Eye (tissue), 1 donor: ENCODE results near the gene FAXDC2.
A peak's percentile ranks its signal among the peaks of the same experiment; 100 is the strongest.

Source experiments
- DNase-seq: peaks from one replicate; pipeline ENCODE4 v3.0.0-alpha.2; 2015

FAXDC2 gene

DNA sequence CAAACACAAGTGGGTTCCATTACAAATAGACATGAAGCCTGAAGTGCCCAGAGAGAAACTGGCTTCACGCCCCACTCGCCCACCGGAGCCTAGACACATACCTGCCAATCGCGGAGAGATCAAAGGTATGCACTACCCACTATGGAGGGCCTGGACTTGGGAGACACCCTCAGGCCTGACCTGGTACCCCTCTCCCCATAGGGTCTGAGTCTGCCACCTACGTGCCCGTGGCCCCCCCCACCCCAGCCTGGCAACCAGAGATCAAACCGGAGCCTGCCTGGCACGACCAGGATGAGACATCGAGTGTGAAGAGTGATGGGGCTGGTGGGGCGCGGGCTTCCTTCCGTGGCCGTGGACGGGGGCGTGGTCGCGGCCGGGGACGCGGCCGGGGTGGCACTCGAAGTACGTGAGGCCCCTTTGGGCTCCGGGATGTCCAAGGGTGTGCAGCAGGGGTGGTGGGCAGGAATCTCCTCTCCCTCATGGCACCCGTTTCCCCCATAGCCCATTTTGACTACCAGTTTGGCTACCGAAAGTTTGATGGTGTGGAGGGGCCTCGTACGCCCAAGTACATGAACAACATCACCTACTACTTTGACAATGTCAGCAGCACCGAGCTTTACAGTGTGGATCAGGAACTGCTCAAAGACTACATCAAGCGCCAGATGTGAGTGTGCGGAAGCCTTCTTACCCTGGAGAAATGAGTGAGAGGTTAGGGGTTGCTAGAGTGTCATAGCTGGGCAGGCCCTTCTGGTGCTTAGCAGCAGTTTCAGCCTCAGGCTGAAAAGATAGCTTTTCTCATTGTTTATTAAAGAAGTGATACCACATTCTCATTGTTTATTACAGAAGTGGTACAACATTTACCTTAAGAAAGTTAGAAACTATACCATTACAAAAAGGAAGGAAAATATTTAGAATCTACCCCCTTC lies 56.5 kb downstream of the FAXDC2 start:
- no peak for DNase-seq

GRCh38 chr5:154791535-154791934 lies 58.9 kb downstream of the FAXDC2 start:
- DNase-seq, result no peak

DNA sequence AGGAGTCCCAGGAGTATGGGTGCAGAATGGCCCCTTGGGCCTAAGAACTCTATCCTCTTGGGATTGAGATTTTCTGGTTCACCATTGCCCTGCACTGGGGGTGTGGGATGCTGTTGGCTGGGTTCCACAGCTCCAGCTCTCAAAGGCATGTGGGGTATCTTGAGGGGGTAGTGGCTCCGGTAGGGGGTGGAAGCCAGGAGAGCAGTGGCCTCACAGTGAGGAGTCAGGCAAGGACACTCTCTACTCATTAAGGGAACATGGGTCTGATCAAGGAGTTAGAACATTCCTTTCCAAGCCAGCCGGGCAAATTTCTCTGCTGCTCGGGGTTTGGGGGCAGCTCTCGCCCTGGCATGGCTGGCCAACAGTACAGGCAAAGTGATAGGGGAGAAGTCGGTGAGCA lies 62.2 kb downstream of the FAXDC2 start:
- DNase-seq, result no peak

GRCh38 chr5:154786414-154786813 lies 64.0 kb downstream of the FAXDC2 start:
- no peak for DNase-seq

GRCh38 chr5:154784856-154785255 lies 65.5 kb downstream of the FAXDC2 start:
- DNase-seq, result no peak

- DNase-seq, result no peak
These were observed 66.5 kb downstream of the FAXDC2 start for GRCh38 chr5:154783774-154784460.

DNA sequence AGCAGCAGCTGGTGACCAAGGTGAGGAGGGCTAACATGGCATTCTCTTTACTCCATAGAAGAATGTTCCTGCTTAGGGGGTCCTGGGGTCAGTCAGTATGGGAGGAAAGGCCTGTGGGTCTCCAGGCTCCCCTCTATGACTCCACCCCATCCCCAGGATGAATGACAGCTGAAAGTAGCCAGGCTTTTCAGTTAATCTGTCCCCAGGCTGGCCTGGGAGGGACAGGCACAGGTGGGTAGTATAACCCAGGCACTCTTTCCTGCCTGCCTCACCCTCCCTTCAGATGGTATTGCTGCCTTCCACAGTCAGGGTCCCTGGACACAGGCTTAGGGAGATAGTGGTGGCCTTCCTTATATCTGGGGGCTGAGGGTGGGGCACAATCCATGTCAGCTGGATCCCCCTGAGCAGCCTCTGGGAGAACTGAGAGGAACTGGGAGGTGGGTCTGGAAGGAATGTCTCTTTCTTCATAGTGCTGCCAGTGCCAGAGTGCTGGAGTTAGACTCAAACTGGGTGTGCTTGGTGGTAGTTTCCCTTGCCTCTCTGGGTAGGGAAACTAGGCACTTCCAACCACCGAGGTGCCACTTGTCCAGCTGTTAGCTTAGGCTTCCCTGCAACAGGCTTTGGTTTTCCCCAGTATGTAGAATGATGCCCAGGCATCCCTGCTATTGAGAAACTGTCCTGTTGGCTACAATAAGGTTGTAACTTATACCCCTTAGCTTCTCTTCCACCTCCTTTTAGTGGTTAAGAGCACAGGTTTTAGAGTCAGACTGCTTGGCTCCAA lies 67.4 kb downstream of the FAXDC2 start:
- DNase-seq, result no peak

DNA sequence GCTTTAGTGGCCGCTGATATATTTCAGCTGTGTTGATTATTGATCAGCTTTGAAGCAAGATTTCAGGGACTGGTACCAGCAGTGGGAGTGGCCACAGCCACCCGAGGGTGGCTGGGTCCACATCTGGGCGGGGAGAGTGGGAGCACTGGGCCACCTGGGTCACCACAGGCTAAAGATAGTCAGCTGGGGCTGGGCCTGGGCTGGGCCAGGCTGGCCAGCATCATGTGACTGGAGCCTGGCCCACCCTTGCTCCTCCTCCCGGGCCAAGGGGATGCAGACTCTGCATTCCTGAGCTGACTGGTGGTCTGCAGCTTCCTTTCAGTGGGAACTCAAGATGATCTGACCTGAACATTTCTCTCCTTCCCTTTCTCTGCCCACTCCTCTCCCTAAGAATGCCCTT lies 68.1 kb downstream of the FAXDC2 start:
- DNase-seq, result no peak

DNA sequence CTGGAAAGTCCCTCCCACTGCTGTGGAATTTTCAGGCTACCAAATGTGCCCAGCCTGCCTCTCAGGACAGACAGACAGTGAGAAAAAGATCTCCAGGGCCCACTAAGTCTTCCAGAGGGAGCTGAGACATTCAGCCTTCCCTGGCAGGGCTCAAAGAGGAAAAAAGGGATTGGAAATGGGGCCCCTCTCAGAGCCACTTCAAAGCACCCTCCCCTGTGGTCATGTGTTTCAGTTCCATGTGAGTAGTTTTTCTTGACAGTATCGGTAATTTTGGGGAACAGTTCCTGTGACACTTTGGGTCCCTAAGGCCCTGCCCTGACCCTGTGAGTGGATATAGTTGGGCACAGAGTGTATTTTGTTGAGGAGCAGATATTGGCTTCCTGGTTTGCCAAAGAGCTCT lies 70.3 kb downstream of the FAXDC2 start:
- DNase-seq, result no peak

- no peak for DNase-seq
These were observed 71.3 kb downstream of the FAXDC2 start for GRCh38 chr5:154779105-154779504.

DNA sequence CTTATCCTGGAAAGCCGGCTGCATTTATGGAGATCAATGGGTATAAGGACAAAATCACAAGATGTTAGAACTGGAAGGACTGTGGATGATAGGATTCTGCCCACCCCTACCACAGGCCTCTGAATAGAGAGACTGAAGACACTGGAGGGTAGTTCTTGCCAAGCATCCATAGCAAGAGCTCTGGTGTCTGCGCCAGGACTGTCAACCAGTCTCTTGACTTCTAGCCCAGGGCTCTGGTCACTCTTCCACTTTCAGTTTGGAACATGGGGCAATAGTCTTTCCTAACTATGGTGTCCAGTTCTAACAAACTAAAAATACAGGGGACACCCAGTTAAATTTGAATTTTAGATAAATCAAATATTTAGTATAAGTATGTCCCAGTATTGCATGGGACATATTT lies 71.9 kb downstream of the FAXDC2 start:
- no peak for DNase-seq

- DNase-seq, result no peak
These were observed 74.2 kb downstream of the FAXDC2 start for GRCh38 chr5:154776167-154776566.

GRCh38 chr5:154773326-154773725 lies 77.1 kb downstream of the FAXDC2 start:
- DNase-seq, result no peak

GRCh38 chr5:154771383-154771901 lies 79.0 kb downstream of the FAXDC2 start:
- DNase-seq, result peak; percentile 85

- no peak for DNase-seq
These were observed 80.3 kb downstream of the FAXDC2 start for GRCh38 chr5:154770111-154770510.
